ENCODE data around the gene HSPA12B. TPM values are rescaled to one million over a fixed set of nuclear protein-coding genes. Genes with fewer than 3 reads are reported as not detected.

Gene HSPA12B
- total and polyA plus RNA-seq, 2 of the 13 experiments (the other 11 are each of a cell fraction or from before 2014, with no cell fraction given): 0.01 TPM; not detected in 1

DNA sequence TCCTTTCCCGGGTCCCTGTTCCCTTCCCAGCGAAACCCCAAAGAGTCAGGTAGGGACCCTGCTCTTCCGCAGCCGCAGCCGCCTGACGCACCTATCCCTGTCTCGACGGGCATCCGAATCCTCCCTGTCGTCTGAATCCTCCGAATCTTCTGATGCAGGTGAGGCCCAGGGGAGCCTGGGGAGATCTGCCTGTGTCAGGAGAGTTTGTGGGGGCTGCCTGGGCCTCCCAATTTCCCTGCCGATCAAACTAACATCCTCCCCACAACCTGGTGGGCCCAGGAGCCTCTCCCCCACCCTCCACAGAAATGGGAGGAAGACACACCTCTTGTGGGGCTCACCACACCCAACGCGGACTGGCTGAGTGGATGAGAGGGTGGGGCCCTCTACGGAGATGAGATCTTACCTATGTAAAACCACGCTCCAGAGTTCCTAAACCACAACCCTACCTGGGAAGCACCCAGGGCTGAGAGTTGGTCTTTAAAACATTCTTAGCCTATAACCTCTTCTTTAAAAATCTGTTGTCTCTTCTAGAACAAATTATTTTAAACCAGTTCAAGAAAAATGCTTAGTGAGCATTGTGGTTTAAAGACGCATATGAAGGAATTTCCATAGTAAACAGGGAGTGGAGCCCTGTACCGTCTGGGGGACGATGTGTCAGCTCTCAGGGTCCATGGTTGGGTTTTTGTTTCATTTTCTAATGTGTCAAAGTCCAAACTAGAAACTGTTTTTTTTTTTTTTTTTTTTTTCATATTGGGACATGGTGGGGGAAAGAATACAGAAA, 65.3 kb downstream of the HSPA12B start (continued):
- TF ChIP-seq ZNF451 (CRISPR knock-in tag; IDR thresholded peaks at IDR 0.05): no peak
- no peak for TF ChIP-seq GPN1 (CRISPR knock-in tag; IDR thresholded peaks at IDR 0.05; ENCODE audit: borderline replicate concordance)
- TF ChIP-seq, protein P1, sequence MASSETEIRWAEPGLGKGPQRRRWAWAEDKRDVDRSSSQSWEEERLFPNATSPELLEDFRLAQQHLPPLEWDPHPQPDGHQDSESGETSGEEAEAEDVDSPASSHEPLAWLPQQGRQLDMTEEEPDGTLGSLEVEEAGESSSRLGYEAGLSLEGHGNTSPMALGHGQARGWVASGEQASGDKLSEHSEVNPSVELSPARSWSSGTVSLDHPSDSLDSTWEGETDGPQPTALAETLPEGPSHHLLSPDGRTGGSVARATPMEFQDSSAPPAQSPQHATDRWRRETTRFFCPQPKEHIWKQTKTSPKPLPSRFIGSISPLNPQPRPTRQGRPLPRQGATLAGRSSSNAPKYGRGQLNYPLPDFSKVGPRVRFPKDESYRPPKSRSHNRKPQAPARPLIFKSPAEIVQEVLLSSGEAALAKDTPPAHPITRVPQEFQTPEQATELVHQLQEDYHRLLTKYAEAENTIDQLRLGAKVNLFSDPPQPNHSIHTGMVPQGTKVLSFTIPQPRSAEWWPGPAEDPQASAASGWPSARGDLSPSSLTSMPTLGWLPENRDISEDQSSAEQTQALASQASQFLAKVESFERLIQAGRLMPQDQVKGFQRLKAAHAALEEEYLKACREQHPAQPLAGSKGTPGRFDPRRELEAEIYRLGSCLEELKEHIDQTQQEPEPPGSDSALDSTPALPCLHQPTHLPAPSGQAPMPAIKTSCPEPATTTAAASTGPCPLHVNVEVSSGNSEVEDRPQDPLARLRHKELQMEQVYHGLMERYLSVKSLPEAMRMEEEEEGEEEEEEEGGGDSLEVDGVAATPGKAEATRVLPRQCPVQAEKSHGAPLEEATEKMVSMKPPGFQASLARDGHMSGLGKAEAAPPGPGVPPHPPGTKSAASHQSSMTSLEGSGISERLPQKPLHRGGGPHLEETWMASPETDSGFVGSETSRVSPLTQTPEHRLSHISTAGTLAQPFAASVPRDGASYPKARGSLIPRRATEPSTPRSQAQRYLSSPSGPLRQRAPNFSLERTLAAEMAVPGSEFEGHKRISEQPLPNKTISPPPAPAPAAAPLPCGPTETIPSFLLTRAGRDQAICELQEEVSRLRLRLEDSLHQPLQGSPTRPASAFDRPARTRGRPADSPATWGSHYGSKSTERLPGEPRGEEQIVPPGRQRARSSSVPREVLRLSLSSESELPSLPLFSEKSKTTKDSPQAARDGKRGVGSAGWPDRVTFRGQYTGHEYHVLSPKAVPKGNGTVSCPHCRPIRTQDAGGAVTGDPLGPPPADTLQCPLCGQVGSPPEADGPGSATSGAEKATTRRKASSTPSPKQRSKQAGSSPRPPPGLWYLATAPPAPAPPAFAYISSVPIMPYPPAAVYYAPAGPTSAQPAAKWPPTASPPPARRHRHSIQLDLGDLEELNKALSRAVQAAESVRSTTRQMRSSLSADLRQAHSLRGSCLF (CRISPR knock-in tag; IDR thresholded peaks at IDR 0.05; ENCODE audit: borderline replicate concordance): no peak
- no peak for TF ChIP-seq ZNF773 (CRISPR knock-in tag; IDR thresholded peaks at IDR 0.05; ENCODE audit: borderline replicate concordance)
- TF ChIP-seq, protein P2, sequence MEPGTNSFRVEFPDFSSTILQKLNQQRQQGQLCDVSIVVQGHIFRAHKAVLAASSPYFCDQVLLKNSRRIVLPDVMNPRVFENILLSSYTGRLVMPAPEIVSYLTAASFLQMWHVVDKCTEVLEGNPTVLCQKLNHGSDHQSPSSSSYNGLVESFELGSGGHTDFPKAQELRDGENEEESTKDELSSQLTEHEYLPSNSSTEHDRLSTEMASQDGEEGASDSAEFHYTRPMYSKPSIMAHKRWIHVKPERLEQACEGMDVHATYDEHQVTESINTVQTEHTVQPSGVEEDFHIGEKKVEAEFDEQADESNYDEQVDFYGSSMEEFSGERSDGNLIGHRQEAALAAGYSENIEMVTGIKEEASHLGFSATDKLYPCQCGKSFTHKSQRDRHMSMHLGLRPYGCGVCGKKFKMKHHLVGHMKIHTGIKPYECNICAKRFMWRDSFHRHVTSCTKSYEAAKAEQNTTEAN (CRISPR knock-in tag; conservative IDR thresholded peaks at IDR 0.05): no peak
- TF ChIP-seq TCF12 (IDR thresholded peaks at IDR 0.05): no peak
- TF ChIP-seq TCF12 (CRISPR knock-in tag; IDR thresholded peaks at IDR 0.05): no peak
- TF ChIP-seq, protein P3, sequence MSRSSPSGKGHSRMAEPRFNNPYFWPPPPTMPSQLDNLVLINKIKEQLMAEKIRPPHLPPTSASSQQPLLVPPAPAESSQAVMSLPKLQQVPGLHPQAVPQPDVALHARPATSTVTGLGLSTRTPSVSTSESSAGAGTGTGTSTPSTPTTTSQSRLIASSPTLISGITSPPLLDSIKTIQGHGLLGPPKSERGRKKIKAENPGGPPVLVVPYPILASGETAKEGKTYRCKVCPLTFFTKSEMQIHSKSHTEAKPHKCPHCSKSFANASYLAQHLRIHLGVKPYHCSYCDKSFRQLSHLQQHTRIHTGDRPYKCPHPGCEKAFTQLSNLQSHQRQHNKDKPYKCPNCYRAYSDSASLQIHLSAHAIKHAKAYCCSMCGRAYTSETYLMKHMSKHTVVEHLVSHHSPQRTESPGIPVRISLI (CRISPR knock-in tag; IDR thresholded peaks at IDR 0.05; ENCODE audit: borderline replicate concordance): peak; percentile 96
- TF ChIP-seq ZFX (CRISPR knock-in tag; IDR thresholded peaks at IDR 0.05; ENCODE audit: low read depth): 0 out of 2 replicates have a peak, but pooled peaks have one; percentile 18
- TF ChIP-seq RERE (CRISPR knock-in tag; IDR thresholded peaks at IDR 0.05; ENCODE audit: low read depth): no peak
- no peak for TF ChIP-seq LRRFIP1 (CRISPR knock-in tag; conservative IDR thresholded peaks at IDR 0.05)

Data from HepG2 (cell line).